GM19324 (cell line): ENCODE results near the gene CDX1.

ENCODE experiments used
- ATAC-seq: cut with Tn5 transposase; IDR thresholded peaks from one replicate; pipeline ENCODE4 v1.9.1; 2021; ENCODE audit warnings: mild to moderate bottlenecking, moderate library complexity; ENCODE audit not compliant: unreplicated experiment, low FRiP score

Gene CDX1

GRCh38 chr5:150166650-150167511, at the start of gene CDX1:
Gene CDX1 (plus strand): TSS chr5:150166778. CDS start chr5:150166877, 99 bp downstream.
- ATAC-seq = no peak

DNA sequence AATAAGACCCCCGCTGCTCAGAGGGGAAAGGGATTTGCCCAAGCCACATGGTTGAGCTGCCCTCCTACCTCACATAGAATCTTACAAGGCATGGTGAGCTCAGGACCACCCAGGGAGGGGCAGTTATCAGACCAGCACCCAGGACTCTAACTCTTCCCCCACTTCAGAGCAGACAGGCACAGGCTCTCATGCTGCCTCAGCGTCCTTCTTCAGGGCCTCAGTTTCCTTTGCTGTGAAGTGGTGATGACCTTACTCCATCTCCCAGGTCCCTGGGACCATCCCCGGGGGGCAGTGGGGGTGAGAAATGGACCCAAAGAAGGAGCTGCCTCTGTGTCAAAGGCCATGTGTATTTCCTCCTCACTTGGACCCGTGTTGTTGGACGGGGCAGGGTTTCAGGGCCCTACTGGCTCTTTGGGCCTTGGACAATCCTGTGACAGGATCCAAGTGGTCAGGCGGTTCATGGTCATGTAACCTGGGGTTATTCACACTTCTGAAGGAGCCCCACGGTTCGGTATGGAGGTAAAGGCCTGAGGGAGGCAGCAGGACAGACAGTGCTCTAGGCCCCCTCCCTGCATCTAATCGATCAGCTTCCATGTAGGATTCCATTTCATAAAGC, 48.5 kb upstream of the CDX1 start:
- ATAC-seq = no peak

DNA sequence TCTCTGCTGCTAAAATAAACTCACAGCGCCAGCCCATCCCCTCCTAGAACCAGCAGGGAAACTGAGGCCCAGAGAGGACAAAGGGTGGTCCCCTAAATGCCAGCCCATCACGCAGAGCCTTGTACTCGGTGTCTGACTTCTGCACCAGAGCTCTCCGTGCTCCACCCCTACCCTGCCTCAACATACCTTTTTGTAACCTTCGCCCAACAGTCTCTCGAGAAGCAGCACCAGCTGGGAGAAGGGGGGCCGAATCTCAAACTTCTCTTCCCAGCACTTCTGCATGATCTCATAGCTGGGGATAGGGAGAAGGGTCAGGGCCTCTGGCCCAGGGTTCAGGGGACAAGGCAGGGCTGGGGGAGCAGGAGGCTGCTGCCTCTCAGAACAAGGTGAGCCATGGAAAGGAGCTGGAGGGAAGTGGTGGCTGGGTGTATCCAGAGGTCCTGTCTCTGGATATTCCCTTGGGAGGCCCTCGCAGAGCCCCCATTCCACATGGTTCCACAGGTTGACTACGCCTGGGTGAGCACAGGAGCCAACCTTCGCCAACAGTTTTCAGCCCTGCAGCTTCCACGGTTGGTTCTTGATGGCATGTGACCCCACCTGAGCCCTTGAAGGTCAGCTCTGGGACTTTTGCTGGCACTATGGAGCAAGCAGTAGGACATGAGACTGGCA, 47.9 kb upstream of the CDX1 start:
- no peak for ATAC-seq

DNA sequence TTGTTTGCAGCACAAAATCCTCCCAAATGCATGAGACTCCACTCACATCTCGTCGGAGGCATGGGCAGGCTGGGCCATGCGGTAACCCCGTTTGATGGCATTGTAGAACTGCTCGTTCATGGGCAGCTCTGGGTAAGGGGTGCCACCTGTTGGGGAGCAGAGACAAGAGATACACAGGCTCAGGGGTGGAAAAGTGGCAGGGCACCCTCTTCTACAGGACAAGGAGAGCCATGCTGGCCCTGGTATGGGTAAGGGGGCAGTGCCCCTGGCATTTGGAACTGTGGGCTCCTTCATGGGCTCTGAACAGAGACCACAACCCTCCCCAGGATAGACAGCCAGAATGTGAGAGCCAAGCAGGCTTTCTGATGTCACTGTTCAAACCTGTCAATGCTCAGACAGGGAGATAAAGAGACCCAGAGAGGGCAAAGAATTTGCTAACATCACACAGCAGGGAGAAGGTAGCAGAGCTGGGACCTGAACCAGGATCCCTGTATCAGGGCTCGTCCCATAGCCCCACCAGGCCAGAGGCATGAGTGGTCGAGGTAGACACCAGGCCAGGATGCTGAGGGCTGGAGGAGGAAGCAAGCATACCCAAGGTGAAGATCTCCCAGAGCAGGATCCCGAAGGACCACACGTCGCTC, 47.0 kb upstream of the CDX1 start:
- ATAC-seq = no peak

DNA sequence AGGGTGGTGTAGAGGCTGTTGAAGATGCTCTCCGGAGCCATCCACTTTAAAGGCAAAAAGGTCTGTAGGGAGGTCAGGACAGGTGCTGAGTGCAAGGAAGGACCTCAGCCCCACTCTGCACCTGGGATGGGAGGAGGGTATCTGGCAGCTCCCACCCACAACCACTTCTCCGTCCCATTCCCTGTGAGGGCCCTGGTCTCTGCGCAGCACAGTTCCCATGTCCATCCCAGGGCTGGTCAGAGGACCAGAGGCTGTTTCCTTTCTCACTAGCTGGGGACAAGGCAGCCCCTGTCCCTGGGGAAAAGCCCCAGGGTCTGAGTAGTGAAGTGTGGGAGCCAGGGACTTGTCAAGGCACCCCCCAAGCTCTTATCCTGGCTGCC, 46.5 kb upstream of the CDX1 start:
- ATAC-seq = no peak

DNA sequence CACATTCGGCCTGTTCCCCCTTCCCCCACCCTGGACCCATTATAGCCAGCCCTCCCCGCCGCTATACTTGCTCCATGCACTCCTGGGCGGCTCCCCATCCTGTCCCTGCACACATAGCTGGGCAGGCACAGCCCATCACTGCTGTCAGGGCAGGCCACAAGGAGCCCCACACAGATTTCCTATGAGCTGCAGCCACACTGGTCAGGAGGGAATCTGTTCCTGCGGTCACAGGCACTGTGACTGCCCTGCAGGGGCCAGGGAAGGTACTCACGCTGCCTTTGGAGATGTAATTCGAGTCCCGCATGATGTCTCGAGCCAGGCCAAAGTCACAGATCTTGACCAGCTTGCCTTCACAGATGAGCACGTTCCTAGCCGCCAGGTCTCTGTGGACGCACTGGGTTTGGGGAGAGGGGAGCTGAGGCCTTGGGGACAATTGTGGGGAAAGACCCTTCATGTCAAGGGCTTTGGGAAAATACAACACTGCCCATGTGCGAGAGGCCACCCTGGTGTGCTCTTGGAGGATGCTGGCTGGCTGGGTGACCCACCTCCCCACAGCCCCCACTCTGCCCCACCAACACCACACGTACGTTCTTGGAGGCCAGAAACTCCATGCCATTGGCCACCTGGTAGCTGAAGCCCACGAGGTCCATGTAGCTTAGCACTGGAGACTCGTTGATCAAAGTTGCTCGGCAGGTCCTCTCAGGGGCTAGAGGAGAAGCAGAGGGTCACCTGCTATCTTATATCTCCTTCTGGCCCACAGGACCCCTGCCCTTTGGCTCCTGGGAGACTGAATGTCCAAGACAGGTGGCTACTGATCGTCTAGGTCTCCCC, 45.7 kb upstream of the CDX1 start:
- no peak for ATAC-seq

DNA sequence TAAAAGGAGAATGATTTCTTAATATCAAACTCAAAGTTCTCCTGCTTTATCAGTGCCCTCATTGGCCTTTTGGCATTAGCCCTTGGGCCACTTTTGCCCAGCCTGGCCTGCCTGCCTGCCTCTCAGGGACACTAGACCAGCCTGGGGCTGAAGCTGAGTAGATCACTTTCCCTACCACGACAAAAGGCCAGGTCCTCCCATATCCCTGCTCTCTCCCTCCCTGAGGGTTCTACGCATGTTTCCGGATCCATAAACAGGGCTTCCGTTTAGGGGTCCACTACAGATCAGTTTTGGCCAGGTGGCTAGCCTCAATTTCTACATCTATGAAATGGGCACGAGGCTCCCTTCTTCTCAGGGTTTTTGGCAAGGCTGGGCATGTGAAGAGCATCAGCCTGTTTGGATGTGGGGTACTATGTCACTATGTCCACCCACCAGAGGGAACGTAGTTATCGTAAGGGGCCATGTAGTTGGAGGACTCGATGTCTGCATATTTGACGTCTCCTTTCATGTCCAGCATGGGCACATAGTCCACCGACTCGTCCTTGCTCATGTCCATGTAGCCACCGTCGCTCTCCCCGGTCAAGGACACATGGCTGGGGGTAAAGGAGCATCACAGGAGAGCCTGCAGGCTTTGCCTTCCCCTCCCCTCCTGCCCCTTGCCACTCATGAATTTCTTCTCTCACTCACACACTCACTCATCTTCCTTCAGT, 45.0 kb upstream of the CDX1 start:
- no peak for ATAC-seq

- ATAC-seq = peak; percentile 78
Measured at GRCh38 chr5:150122158-150122510, 44.4 kb upstream of the CDX1 start.

DNA sequence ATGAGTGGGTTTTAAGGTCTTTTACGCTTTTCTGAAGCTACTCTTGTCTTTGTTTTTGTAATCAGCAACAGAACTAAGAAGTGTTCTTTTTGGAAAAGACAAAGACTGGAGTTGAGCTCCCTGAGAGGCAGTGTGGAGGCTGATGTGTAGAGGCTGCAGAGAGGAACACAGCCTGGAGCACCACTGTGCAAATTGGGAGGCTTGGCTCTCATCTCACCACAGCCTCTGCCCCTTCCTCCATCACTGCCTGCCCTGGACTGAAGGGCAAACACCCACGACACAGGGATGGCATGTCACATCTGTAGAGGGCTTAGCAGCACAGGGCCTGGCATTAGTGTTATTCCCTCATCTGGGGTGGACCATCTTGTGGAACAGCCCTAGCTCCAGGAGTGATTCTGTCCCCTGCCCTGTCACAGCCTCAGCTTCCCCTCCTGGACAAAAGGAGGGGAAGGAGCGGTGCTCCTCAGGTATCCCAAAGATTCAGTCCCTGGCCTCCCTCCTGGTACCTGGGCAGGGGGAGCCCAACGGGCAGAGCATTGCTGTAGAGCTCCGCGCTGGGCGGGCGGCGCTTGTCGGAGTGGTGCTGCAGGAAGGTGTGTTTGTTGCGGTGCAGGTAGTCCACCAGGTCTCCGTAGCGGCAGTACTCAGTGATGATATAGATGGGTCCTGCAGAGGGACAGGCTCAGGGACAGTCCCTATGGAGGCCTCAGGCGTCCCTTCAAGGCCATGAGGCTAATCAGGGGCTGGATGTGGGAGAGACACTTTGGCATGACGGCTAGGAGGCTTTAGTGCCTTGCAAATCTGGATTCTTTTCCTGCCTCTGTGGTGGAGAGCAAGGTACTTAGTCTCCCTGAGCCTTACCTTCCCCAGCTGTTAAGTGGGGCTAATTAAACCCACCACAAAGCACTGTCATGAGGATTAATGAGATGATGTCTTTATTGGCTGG, 43.8 kb upstream of the CDX1 start:
- no peak for ATAC-seq

DNA sequence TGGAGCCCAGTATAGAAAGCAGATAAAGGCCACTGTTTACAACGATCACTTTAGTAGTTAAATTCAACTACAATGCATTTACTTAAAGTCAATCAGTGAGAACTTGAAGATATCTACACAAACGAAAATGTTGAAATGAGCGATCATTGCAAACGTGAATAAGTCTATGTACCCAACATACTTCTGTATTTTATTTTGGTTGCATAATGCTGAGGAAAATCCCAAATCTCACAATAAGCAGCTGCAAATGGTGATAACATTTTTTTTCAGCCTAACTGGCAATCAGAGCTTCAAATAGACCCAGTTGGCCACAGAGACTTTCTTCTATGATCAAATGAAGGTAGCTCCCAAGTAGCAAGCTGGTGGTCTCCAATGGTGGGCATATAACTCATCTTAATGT, 43.0 kb upstream of the CDX1 start:
- ATAC-seq = no peak

DNA sequence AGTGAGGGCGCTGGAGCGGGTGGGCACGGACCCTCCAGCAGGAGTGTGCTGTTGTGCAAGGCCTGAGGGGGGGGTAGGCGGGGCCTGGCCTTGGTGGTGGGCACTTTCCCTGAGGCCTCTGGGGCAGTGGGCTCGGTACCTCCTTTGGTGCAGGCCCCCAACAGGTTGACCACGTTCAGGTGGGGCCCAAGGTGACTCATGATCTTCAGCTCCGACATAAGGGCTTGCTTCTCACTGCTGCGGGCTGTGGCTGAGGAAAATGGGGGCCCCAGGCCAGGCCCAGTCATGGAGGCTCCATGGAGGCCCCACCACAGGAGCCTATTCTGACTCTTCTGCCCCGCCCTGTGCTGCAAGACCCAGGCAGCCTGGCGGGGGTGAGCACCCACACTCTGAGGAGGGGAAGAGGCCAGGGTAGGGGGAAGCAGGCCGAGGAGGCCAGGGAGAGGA, 42.4 kb upstream of the CDX1 start:
- ATAC-seq = no peak

GRCh38 chr5:150124596-150124995, 42.0 kb upstream of the CDX1 start:
- no peak for ATAC-seq

GRCh38 chr5:150125334-150125733, 41.2 kb upstream of the CDX1 start:
- no peak for ATAC-seq

DNA sequence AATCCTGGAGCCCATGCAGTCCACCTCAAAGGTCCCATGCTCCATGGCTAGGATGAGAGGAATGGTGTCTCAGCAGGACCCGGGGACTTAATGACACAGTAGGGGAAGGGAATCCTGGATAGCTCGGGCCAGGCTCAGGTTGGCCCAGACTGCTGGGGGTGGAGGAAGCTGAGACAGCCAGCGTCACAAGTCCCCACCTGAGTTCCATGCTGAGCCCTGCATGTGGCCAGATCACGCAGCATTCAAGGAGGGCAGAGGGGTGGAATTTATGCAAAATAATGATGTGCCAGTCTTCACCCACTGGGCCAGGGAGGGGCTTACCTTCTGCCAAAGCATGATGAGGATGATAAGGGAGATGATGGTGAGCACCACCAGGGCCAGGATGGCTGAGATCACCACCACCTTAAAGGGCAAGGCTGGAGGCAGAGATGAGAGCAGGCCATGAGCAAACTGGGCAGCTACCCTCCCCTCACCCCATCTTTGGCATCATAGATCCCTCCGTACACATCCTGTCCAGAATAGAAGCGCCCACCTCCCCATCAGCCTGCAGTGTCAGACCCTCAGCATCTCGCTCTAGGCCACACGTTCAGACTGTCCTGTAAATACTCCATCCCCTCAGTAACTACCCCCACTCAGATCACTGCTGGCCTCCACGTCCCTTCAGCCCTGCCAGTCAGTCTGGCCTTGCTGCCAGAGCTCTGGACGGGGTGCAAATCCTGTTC, 40.2 kb upstream of the CDX1 start:
- ATAC-seq = no peak

DNA sequence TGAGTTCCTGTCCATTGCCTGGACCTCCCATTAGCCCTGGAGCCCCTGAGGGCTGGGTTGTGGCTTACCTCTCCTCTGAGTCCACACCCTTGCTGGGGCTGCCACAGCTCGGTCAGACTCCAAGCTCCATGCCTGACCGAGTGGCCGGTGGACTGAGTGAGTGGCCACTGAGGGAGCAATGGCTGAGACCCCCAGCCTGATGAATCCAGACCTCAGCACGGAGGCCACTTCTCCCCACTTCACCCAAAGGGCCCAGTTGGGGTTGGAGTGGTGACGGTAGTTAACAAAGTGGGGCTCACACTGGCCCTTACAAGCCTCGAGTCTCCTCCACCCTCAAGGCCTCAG, 39.7 kb upstream of the CDX1 start:
- no peak for ATAC-seq

GRCh38 chr5:150129454-150129812, 37.1 kb upstream of the CDX1 start:
- ATAC-seq = no peak

DNA sequence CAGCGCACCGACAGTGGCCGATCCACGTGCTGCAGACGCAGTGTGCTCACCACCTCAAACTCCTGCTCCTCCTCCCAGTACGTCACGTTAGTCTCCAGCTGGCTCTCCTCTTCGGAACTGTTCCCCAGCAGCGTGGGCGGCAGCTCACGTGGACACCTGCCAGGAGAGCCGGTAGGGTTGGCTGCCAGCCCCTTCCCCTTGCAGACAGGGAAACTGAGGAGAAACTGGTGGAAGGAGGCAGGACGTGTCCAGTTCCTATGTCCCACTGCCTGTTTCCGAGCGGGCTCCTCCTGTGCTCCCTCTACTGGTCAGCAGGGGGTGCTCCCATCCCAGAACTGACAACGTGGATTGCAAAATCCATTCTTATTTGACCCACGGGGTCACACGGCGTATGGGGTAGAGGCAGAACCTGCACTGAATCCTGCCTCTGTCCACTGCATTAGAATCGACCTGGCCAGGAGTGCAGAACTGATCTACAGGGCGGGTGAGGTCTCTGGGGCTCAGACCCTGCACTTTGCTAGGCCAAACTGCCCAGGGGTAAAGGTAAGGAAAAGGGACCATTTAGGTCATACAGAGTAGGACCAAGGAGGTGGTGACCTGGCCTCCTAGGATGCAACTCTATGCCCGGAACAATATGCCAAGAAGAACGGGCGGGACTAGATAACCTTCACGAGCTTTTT, 36.6 kb upstream of the CDX1 start:
- ATAC-seq = no peak

DNA sequence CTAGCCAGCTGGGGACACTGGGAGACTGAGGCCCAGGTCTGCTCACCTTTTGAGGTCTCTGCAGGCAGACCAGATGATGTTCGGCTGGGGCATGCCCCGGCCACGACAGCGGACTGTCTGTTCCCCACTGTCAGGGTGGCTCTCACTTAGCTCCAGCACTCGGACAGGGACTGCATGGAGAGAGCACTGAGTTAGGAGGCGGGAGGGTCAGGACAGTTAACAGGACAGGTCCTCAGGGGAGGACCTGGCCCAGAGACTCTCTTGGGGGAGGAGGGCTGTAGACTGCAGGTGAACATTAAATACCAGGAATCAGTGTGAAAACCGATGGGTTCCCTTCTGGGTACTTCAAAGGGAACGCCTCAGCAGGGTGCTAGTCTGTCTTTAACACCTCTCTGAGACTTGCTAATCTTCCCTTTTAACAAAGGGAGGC, 36.1 kb upstream of the CDX1 start:
- ATAC-seq = no peak
